ENCODE measurements around the gene ARL11.

GRCh38 chr13:49654011-49654410 lies 25.7 kb downstream of the ARL11 start:
- no peak for TF ChIP-seq POLR2A (IDR thresholded peaks at IDR 0.05)
- TF ChIP-seq CTCF (IDR thresholded peaks at IDR 0.05) = no peak
- no peak for TF ChIP-seq POLR2AphosphoS5 (IDR thresholded peaks at IDR 0.05)
